Jurkat, Clone E6-1 (cell line): Measurements from ENCODE around the gene TRIM40. TPM values are rescaled to one million over a fixed set of nuclear protein-coding genes. Genes with fewer than 3 reads are reported as not detected.
A peak's percentile ranks its signal among the peaks of the same experiment; 100 is the strongest.

Experiments used
- DNase-seq: peaks from one replicate; pipeline ENCODE4 v3.0.0-alpha.2; 2011; ENCODE audit warnings: low read depth, low spot score
- H3K4me3 ChIP-seq: 2 replicates; pipeline ENCODE4 v1.5.1; 2011; ENCODE audit warnings: mild to moderate bottlenecking, low read length, control low read depth, moderate library complexity
- polyA plus RNA-seq: library from polyadenylated mRNA; unstranded; fragments of >200 nt; gene quantifications from one replicate; pipeline ENCODE4 v1.2.1, GENCODE V29; 2012; ENCODE audit warnings: missing spikeins; ENCODE audit not compliant: insufficient read length, insufficient read depth

The TRIM40 gene
- not detected for polyA plus RNA-seq

GRCh38 chr6:30135757-30136156, at the start of gene TRIM40:
Gene TRIM40, plus strand, starts transcription at chr6:30136140. Its CDS starts 897 bp downstream, at chr6:30137037.
- no peak within 1 kb of the TSS for H3K4me3 ChIP-seq
- DNase-seq = no peak

- no peak for DNase-seq
- no peak overlapping the region for H3K4me3 ChIP-seq
These were observed 48.1 kb upstream of the TRIM40 start for GRCh38 chr6:30087876-30088275.

GRCh38 chr6:30091577-30092381, 44.2 kb upstream of the TRIM40 start:
- no peak overlapping the region for H3K4me3 ChIP-seq
- DNase-seq = no peak

GRCh38 chr6:30092852-30093543, 42.9 kb upstream of the TRIM40 start:
- DNase-seq = no peak
- H3K4me3 ChIP-seq = no peak overlapping the region

GRCh38 chr6:30093951-30094661, 41.8 kb upstream of the TRIM40 start:
- no peak for DNase-seq
- no peak overlapping the region for H3K4me3 ChIP-seq

- no peak for DNase-seq
- H3K4me3 ChIP-seq = no peak overlapping the region
These were observed 39.1 kb upstream of the TRIM40 start for GRCh38 chr6:30096829-30097228.

GRCh38 chr6:30097902-30098768, 37.8 kb upstream of the TRIM40 start:
- no peak overlapping the region for H3K4me3 ChIP-seq
- DNase-seq = peak; percentile 53

- DNase-seq = no peak
- no peak overlapping the region for H3K4me3 ChIP-seq
These were observed 35.8 kb upstream of the TRIM40 start for GRCh38 chr6:30100154-30100553.

- peak; percentile 53 for DNase-seq
- no peak overlapping the region for H3K4me3 ChIP-seq
These were observed 35.1 kb upstream of the TRIM40 start for GRCh38 chr6:30100585-30101443.

GRCh38 chr6:30101444-30102413, 34.2 kb upstream of the TRIM40 start:
- DNase-seq = no peak

GRCh38 chr6:30102414-30102969, 33.4 kb upstream of the TRIM40 start:
- no peak for DNase-seq

More at GRCh38 chr6:30101444-30102413, 34.2 kb upstream of the TRIM40 start:
- H3K4me3 ChIP-seq = no peak overlapping the region

GRCh38 chr6:30102970-30103871, 32.7 kb upstream of the TRIM40 start:
- DNase-seq = peak; percentile 82
- H3K4me3 ChIP-seq = peak overlapping the region; percentile 54

More at GRCh38 chr6:30102414-30102969, 33.4 kb upstream of the TRIM40 start:
- no peak overlapping the region for H3K4me3 ChIP-seq

- no peak overlapping the region for H3K4me3 ChIP-seq
- DNase-seq = no peak
These were observed 32.1 kb upstream of the TRIM40 start for GRCh38 chr6:30103872-30104179.

- no peak overlapping the region for H3K4me3 ChIP-seq
- no peak for DNase-seq
These were observed 31.3 kb upstream of the TRIM40 start for GRCh38 chr6:30104661-30105060.

GRCh38 chr6:30111266-30111856, 24.6 kb upstream of the TRIM40 start:
- DNase-seq = no peak
- no peak overlapping the region for H3K4me3 ChIP-seq
